ENCODE results near the gene RNU4-1. TPM values are rescaled to one million over a fixed set of nuclear protein-coding genes. Genes with fewer than 3 reads are reported as not detected.
"Not testable (repeated sequence)": the region's sequence is repeated elsewhere in the genome, so short reads cannot be mapped to it uniquely, and the experiment has no call there.

Gene RNU4-1
- total and polyA plus RNA-seq, 4 donors, result under 0.01 to 2,200 TPM; not detected in 2

DNA sequence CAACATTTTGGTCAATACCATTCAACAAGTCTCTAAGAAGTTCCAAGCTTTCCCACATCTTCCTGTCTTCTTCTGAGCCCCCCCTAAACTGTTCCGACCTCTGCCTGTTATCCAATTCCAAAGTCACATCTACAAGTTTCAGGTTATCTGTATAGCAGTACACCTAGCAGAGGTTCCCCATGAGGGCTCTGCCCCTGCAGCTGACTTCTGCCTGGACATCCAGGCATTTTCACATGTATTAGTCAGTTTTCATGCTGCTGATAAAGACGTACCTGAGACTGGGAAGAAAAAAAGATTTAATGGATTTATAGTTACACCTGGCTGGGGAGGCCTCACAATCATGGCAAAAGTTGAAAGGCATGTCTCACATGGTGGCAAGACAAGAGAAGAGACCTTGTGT, 44.7 kb upstream of the RNU4-1 start:
- no peaks in the 10 kb centered on the region for H3K4me1 ChIP-seq (ENCODE audit: control insufficient read depth in 5 of 5, insufficient read depth in 5 of 5, low read length in 5 of 5)
- WGBS, 2 donors, result 93 to 97% methylated on average over 2 of the region's 2 CpGs
- H3K9me3 ChIP-seq (ENCODE audit: control insufficient read depth in 4 of 4, insufficient read depth in 3 of 4, low read length in 3 of 4), result peaks cover 0 to 3% (median under 1%) of the 10 kb centered on the region in 4 donors
- no peaks in the 10 kb centered on the region for H3K36me3 ChIP-seq (ENCODE audit: control insufficient read depth in 4 of 4, insufficient read depth in 4 of 4, low read length in 4 of 4)
- no peak overlapping the region for H3K27ac ChIP-seq (ENCODE audit: low read depth in 1 of 2, low read length in 1 of 2)
- ATAC-seq (ENCODE audit: insufficient read depth, low FRiP score), result no peak
- no peak for DNase-seq
- TF ChIP-seq, protein P1, sequence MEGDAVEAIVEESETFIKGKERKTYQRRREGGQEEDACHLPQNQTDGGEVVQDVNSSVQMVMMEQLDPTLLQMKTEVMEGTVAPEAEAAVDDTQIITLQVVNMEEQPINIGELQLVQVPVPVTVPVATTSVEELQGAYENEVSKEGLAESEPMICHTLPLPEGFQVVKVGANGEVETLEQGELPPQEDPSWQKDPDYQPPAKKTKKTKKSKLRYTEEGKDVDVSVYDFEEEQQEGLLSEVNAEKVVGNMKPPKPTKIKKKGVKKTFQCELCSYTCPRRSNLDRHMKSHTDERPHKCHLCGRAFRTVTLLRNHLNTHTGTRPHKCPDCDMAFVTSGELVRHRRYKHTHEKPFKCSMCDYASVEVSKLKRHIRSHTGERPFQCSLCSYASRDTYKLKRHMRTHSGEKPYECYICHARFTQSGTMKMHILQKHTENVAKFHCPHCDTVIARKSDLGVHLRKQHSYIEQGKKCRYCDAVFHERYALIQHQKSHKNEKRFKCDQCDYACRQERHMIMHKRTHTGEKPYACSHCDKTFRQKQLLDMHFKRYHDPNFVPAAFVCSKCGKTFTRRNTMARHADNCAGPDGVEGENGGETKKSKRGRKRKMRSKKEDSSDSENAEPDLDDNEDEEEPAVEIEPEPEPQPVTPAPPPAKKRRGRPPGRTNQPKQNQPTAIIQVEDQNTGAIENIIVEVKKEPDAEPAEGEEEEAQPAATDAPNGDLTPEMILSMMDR (IDR thresholded peaks at IDR 0.05; ENCODE audit: control extremely low read depth, extremely low read depth), result no peak
- no peak overlapping the region for H3K4me3 ChIP-seq
- no peaks in the 10 kb centered on the region for H3K27me3 ChIP-seq (ENCODE audit: control insufficient read depth in 3 of 3, insufficient read depth in 3 of 3, low read length in 2 of 3)
- no peak overlapping the region for H3K9ac ChIP-seq (ENCODE audit: insufficient read depth in 1 of 2, low read length in 2 of 2)

DNA sequence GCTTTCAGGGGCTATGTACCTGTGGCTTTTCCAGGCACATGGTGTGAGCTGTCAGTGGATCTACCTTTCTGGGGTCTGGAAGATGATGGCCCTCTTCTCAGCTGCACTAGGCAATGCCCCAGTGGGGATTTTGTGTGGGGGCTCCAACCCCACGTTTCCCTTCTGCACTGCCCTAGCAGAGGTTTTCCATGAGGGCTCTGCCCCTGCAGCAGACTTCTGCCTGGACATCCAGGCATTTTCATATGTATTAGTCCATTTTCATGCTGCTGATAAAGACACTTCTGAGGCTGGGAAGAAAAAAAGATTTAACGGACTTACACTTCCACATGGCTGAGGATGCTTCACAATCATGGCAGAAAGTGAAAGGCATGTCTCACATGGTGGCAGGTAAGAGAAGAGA, 43.4 kb upstream of the RNU4-1 start:
- H3K27me3 ChIP-seq (ENCODE audit: control insufficient read depth in 3 of 3, insufficient read depth in 3 of 3, low read length in 2 of 3); ATAC-seq (ENCODE audit: insufficient read depth, low FRiP score); H3K4me1 ChIP-seq (ENCODE audit: control insufficient read depth in 5 of 5, insufficient read depth in 5 of 5, low read length in 5 of 5); H3K4me3 ChIP-seq; H3K27ac ChIP-seq (ENCODE audit: low read depth in 1 of 2, low read length in 1 of 2); H3K9me3 ChIP-seq (ENCODE audit: control insufficient read depth in 4 of 4, insufficient read depth in 3 of 4, low read length in 3 of 4); H3K9ac ChIP-seq (ENCODE audit: insufficient read depth in 1 of 2, low read length in 2 of 2); DNase-seq; H3K36me3 ChIP-seq (ENCODE audit: control insufficient read depth in 4 of 4, insufficient read depth in 4 of 4, low read length in 4 of 4): not testable (repeated sequence)
- WGBS, 2 donors, result 91 to 95% methylated on average over 2 of the region's 2 CpGs

DNA sequence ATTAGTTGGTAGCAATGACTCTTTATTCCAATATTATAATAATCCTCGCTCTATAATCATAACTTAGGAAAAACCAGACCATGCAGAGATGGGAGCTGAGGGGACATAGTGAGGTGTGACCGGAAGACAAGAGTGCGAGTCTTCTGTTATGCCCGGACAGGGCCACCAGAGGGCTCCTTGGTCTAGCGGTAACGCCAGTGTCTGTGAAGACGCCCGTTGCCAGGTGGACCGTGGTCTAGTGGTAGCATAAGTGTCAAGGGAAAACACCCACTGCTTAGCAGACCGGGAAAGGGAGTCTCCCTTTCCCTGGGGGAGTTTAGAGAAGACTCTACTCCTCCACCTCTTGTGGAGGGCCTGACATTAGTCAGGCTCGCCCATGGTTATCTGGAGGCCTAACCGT, 42.4 kb upstream of the RNU4-1 start:
- H3K9ac ChIP-seq (ENCODE audit: insufficient read depth in 1 of 2, low read length in 2 of 2); H3K4me3 ChIP-seq; H3K4me1 ChIP-seq (ENCODE audit: control insufficient read depth in 5 of 5, insufficient read depth in 5 of 5, low read length in 5 of 5); H3K27me3 ChIP-seq (ENCODE audit: control insufficient read depth in 3 of 3, insufficient read depth in 3 of 3, low read length in 2 of 3); H3K27ac ChIP-seq (ENCODE audit: low read depth in 1 of 2, low read length in 1 of 2); H3K9me3 ChIP-seq (ENCODE audit: control insufficient read depth in 4 of 4, insufficient read depth in 3 of 4, low read length in 3 of 4); ATAC-seq (ENCODE audit: insufficient read depth, low FRiP score); H3K36me3 ChIP-seq (ENCODE audit: control insufficient read depth in 4 of 4, insufficient read depth in 4 of 4, low read length in 4 of 4): not testable (repeated sequence)
- WGBS, 2 donors, result 17 to 23% methylated on average over 12 of the region's 12 CpGs
- TF ChIP-seq, protein P1 (IDR thresholded peaks at IDR 0.05; ENCODE audit: control extremely low read depth, extremely low read depth), result peak; percentile 33
- DNase-seq, result peak; percentile 36 to 53 (median 38)

DNA sequence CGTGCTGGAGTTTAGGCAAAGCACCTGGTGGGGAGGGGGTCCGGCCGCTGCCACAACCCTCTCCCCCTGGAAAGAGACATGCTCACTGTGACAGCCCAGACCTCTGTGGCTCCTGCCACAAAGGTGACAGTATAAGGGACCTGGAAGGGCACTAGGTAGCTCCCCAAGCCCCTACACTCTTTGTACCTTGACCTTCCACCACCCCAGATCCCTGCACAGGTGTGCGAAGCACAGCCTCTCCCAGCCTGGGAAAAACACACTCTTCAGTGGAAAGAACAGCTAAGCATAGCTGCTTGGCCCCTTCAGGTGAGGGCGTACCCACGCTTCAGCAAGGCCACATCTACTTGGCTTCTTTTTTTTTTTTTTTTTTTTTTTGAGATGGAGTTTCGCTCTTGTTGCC, 39.5 kb upstream of the RNU4-1 start:
- H3K27me3 ChIP-seq (ENCODE audit: control insufficient read depth in 3 of 3, insufficient read depth in 3 of 3, low read length in 2 of 3), result no peaks in the 10 kb centered on the region
- TF ChIP-seq, protein P1 (IDR thresholded peaks at IDR 0.05; ENCODE audit: control extremely low read depth, extremely low read depth), result no peak
- no peak for DNase-seq
- H3K4me3 ChIP-seq, result no peak overlapping the region
- no peak overlapping the region for H3K27ac ChIP-seq (ENCODE audit: low read depth in 1 of 2, low read length in 1 of 2)
- H3K36me3 ChIP-seq (ENCODE audit: control insufficient read depth in 4 of 4, insufficient read depth in 4 of 4, low read length in 4 of 4), result no peaks in the 10 kb centered on the region
- no peaks in the 10 kb centered on the region for H3K4me1 ChIP-seq (ENCODE audit: control insufficient read depth in 5 of 5, insufficient read depth in 5 of 5, low read length in 5 of 5)
- no peak for ATAC-seq (ENCODE audit: insufficient read depth, low FRiP score)
- peaks cover 0 to 2% (median under 1%) of the 10 kb centered on the region in 4 donors for H3K9me3 ChIP-seq (ENCODE audit: control insufficient read depth in 4 of 4, insufficient read depth in 3 of 4, low read length in 3 of 4)
- H3K9ac ChIP-seq (ENCODE audit: insufficient read depth in 1 of 2, low read length in 2 of 2), result no peak overlapping the region
- 84 to 89% methylated on average over 6 to 7 of the region's 7 CpGs for WGBS, 2 donors
